SK-N-SH (cell line): ENCODE measurements around the gene EWSR1. TPM values are rescaled to one million over a fixed set of nuclear protein-coding genes. Genes with fewer than 3 reads are reported as not detected.
"Not testable (repeated sequence)": the region's sequence is repeated elsewhere in the genome, so short reads cannot be mapped to it uniquely, and the experiment has no call there.

ENCODE experiments used
- CTCF ChIA-PET: fragments of 300-600, 350-600 bp; formaldehyde crosslinking; extraction: SDS; loops from one replicate; lab custom pipeline; 2021; lab: Yijun Ruan, JAX
- POLR2A ChIA-PET: fragments of 350-600 bp; sonication (Branson Sonifier 250); formaldehyde crosslinking; extraction: SDS; loops from one replicate; lab custom pipeline; 2020; ENCODE audit warnings: antibody characterized with exemption, inconsistent platforms; lab: Yijun Ruan, JAX
- DNase-seq: peaks from one replicate; pipeline ENCODE4 v3.0.0; 2012
- H2AFZ ChIP-seq: fragments of 200-600 bp; sonication (generic); 2 replicates; pipeline ENCODE4 v1.8.1; 2016; ENCODE audit warnings: antibody characterized with exemption, mild to moderate bottlenecking, low read depth
- H3F3A ChIP-seq: fragments of 200-600 bp; sonication (generic); replicated peaks from 2 replicates; pipeline ENCODE3; 2016; ENCODE audit warnings: antibody characterized with exemption, mild to moderate bottlenecking; ENCODE audit not compliant: insufficient read depth
- H3K27ac ChIP-seq, 2 experiments: fragments of 200-500 bp in 1 of 2; fragments of 200-600 bp in 1 of 2; sonication (Bioruptor generic) in 1 of 2; sonication (generic), shearing (Covaris generic) in 1 of 2; 2 replicates each; pipeline versions ENCODE4 v1.5.1 to v1.6.1; 2014 to 2016; ENCODE audit warnings: low read depth in 2 of 2, inconsistent platforms in 1 of 2, low read length in 1 of 2, mild to moderate bottlenecking in 1 of 2, mixed read lengths in 1 of 2
- H3K27me3 ChIP-seq: fragments of 200-600 bp; sonication (generic), shearing (Covaris generic); 2 replicates; pipeline ENCODE4 v1.6.1; 2016; ENCODE audit warnings: mixed run types; ENCODE audit not compliant: insufficient read depth
- H3K36me3 ChIP-seq, 2 experiments: fragments of 200-500 bp in 1 of 2; fragments of 200-600 bp in 1 of 2; sonication (Bioruptor generic) in 1 of 2; sonication (generic) in 1 of 2; replicated peaks in 1 of 2; 2 replicates each; pipeline versions ENCODE3 to v1.5.1; 2014 to 2016; ENCODE audit warnings: low read length in 1 of 2, mild to moderate bottlenecking in 1 of 2; ENCODE audit not compliant: insufficient read depth in 2 of 2, control insufficient read depth in 1 of 2
- H3K4me1 ChIP-seq, 2 experiments: fragments of 200-500 bp in 1 of 2; fragments of 200-600 bp in 1 of 2; sonication (Bioruptor generic) in 1 of 2; sonication (generic), shearing (Covaris generic) in 1 of 2; 2 replicates each; pipeline versions ENCODE4 v1.5.1 to v1.6.1; 2014 to 2016; ENCODE audit warnings: low read depth in 1 of 2, low read length in 1 of 2, mixed run types in 1 of 2; ENCODE audit not compliant: insufficient read depth in 2 of 2, control insufficient read depth in 1 of 2
- H3K4me2 ChIP-seq: fragments of 200-600 bp; sonication (generic), shearing (Covaris generic); 2 replicates; pipeline ENCODE4 v1.6.1; 2017; ENCODE audit warnings: mixed run types
- H3K4me3 ChIP-seq, 2 experiments: fragments of 200-500 bp in 1 of 2; fragments of 200-600 bp in 1 of 2; sonication (Bioruptor generic) in 1 of 2; sonication (generic), shearing (Covaris generic) in 1 of 2; 2 replicates each; pipeline versions ENCODE4 v1.5.1 to v1.8.1; 2014 to 2016; ENCODE audit warnings: low read depth in 2 of 2, inconsistent platforms in 1 of 2, low read length in 1 of 2, mild to moderate bottlenecking in 1 of 2, mixed read lengths in 1 of 2, moderate library complexity in 1 of 2
- H3K79me2 ChIP-seq: fragments of 200-600 bp; sonication (generic); 2 replicates; pipeline ENCODE4 v1.8.1; 2017; ENCODE audit warnings: mild to moderate bottlenecking; ENCODE audit not compliant: insufficient read depth
- H3K9ac ChIP-seq: fragments of 200-600 bp; sonication (generic); 2 replicates; pipeline ENCODE4 v1.6.1; 2017; ENCODE audit warnings: mixed run types
- H3K9me2 ChIP-seq: fragments of 200-600 bp; sonication (generic); 2 replicates; pipeline ENCODE4 v1.6.1; 2017; ENCODE audit warnings: mixed run types
- H3K9me3 ChIP-seq: fragments of 200-600 bp; sonication (generic); 2 replicates; pipeline ENCODE4 v1.6.1; 2017; ENCODE audit warnings: mixed run types, mild to moderate bottlenecking, moderate library complexity
- H4K20me1 ChIP-seq: fragments of 200-600 bp; sonication (generic); 2 replicates; pipeline ENCODE4 v1.6.1; 2017; ENCODE audit warnings: mild to moderate bottlenecking, mixed run types; ENCODE audit not compliant: insufficient read depth
- CTCF ChIP-seq: fragments of 200-600 bp; sonication (generic); IDR thresholded peaks from 2 replicates; pipeline ENCODE4 v1.6.1; 2017; ENCODE audit warnings: antibody characterized with exemption, mild to moderate bottlenecking, moderate library complexity
- EP300 ChIP-seq, 2 experiments: IDR thresholded peaks; 2 replicates each; pipeline versions ENCODE4 v1.4.0 to v1.6.1; 2012; ENCODE audit warnings: borderline replicate concordance in 1 of 2, low read depth in 1 of 2, low read length in 1 of 2
- MAX ChIP-seq: IDR thresholded peaks from 2 replicates; pipeline ENCODE4 v1.4.0; 2012; ENCODE audit warnings: low read depth
- POLR2AphosphoS5 ChIP-seq: IDR thresholded peaks from 2 replicates; pipeline ENCODE4 v1.6.1; 2012; ENCODE audit warnings: low read depth, low read length
- RXRA ChIP-seq: IDR thresholded peaks from 2 replicates; pipeline ENCODE4 v1.4.0; 2012; ENCODE audit warnings: low read depth, mild to moderate bottlenecking, borderline replicate concordance
- YY1 ChIP-seq: IDR thresholded peaks from 2 replicates; pipeline ENCODE4 v1.4.0; 2012; ENCODE audit warnings: low read depth, mild to moderate bottlenecking
- WGBS: methylation state at CpG from one replicate; pipeline ENCODE4 v1.1.6; 2017; ENCODE audit warnings: low lambda C conversion rate; 5-methylcytosine and 5-hydroxymethylcytosine counted together
- polyA plus RNA-seq, 3 experiments: library from polyadenylated mRNA; depleted of rRNA; stranded (reverse); fragments of >200 nt; gene quantifications; 2 replicates each; pipeline ENCODE4 v1.2.3, GENCODE V29; 2012
- TF ChIP-seq, protein P1 (sequence below): IDR thresholded peaks from 2 replicates; pipeline ENCODE4 v1.6.1; 2012; ENCODE audit warnings: mild to moderate bottlenecking, low read depth, low read length, moderate library complexity
- TF ChIP-seq, protein P2 (sequence below): IDR thresholded peaks from 2 replicates; pipeline ENCODE4 v1.4.0; 2012; ENCODE audit warnings: low read depth, borderline replicate concordance

Gene EWSR1
- polyA plus RNA-seq, 1 of the 3 experiments (the other 2 are of a cell fraction) = 173 TPM

GRCh38 chr22:29233277-29233877, 34.7 kb upstream of the EWSR1 start:
- POLR2A ChIA-PET = interaction anchor here (0.6 kb wide), 1 partner anchor 553 kb away, joined by 3 read pairs; no protein-coding TSS in a partner anchor
- H4K20me1 ChIP-seq = no peaks in the 10 kb centered on the region
- H3F3A ChIP-seq = no peaks in the 10 kb centered on the region
- H3K36me3 ChIP-seq = no peaks in the 10 kb centered on the region
- no peak for DNase-seq
- no peak overlapping the region for H2AFZ ChIP-seq
- H3K79me2 ChIP-seq = no peaks in the 10 kb centered on the region
- H3K4me1 ChIP-seq = no peaks in the 10 kb centered on the region
- H3K4me2 ChIP-seq = no peak overlapping the region
- no peak overlapping the region for H3K9ac ChIP-seq
- H3K27me3 ChIP-seq = no peaks in the 10 kb centered on the region
- H3K9me3 ChIP-seq = no peaks in the 10 kb centered on the region
- WGBS = 88% methylated on average over 1 of the region's 1 CpG
- TF ChIP-seq, protein P1, sequence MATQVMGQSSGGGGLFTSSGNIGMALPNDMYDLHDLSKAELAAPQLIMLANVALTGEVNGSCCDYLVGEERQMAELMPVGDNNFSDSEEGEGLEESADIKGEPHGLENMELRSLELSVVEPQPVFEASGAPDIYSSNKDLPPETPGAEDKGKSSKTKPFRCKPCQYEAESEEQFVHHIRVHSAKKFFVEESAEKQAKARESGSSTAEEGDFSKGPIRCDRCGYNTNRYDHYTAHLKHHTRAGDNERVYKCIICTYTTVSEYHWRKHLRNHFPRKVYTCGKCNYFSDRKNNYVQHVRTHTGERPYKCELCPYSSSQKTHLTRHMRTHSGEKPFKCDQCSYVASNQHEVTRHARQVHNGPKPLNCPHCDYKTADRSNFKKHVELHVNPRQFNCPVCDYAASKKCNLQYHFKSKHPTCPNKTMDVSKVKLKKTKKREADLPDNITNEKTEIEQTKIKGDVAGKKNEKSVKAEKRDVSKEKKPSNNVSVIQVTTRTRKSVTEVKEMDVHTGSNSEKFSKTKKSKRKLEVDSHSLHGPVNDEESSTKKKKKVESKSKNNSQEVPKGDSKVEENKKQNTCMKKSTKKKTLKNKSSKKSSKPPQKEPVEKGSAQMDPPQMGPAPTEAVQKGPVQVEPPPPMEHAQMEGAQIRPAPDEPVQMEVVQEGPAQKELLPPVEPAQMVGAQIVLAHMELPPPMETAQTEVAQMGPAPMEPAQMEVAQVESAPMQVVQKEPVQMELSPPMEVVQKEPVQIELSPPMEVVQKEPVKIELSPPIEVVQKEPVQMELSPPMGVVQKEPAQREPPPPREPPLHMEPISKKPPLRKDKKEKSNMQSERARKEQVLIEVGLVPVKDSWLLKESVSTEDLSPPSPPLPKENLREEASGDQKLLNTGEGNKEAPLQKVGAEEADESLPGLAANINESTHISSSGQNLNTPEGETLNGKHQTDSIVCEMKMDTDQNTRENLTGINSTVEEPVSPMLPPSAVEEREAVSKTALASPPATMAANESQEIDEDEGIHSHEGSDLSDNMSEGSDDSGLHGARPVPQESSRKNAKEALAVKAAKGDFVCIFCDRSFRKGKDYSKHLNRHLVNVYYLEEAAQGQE = no peak
- TF ChIP-seq POLR2AphosphoS5 (no peak), YY1 (no peak), EP300 (IDR thresholded peaks at IDR 0.05; ENCODE audit: borderline replicate concordance in 1 of 2, low read depth in 1 of 2, low read length in 1 of 2) (no peak), RXRA (no peak), CTCF (no peak), MAX (no peak)
- TF ChIP-seq, protein P2, sequence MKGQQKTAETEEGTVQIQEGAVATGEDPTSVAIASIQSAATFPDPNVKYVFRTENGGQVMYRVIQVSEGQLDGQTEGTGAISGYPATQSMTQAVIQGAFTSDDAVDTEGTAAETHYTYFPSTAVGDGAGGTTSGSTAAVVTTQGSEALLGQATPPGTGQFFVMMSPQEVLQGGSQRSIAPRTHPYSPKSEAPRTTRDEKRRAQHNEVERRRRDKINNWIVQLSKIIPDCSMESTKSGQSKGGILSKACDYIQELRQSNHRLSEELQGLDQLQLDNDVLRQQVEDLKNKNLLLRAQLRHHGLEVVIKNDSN = no peak
- no peak overlapping the region for H3K4me3 ChIP-seq
- no peaks in the 10 kb centered on the region for H3K9me2 ChIP-seq
- H3K27ac ChIP-seq = no peak overlapping the region
- CTCF ChIA-PET = interaction anchor here (1.0 to 6.8 kb wide), 4 partner anchors 10 to 79 kb away, joined by 3 to 42 read pairs (median 4); no protein-coding TSS in a partner anchor

- not testable (repeated sequence) for H3K9me2 ChIP-seq, H3F3A ChIP-seq, H3K4me3 ChIP-seq, H4K20me1 ChIP-seq, H3K4me2 ChIP-seq, H3K27me3 ChIP-seq, H3K9me3 ChIP-seq, H3K9ac ChIP-seq, H3K36me3 ChIP-seq, H3K27ac ChIP-seq, DNase-seq, H3K4me1 ChIP-seq, H2AFZ ChIP-seq, H3K79me2 ChIP-seq
- POLR2A ChIA-PET = interaction anchor here (0.6 kb wide), 1 partner anchor 37 kb away, joined by 5 read pairs; no protein-coding TSS in a partner anchor
- CTCF ChIA-PET = interaction anchor here (1.0 to 1.7 kb wide), 2 partner anchors 22 to 86 kb away, joined by 3 to 5 read pairs; no protein-coding TSS in a partner anchor
- 49% methylated on average over 6 of the region's 9 CpGs for WGBS
Measured at GRCh38 chr22:29240481-29240880, 27.6 kb upstream of the EWSR1 start.
